SK-N-SH treated with all-trans-retinoic acid at 6 μM for 48 hours (cell line): ENCODE data around the gene SLC10A3.

Source experiments
- BACH2 ChIP-seq: fragments of 250-450 bp; sonication (Bioruptor Pico); IDR thresholded peaks from 2 replicates; pipeline ENCODE4 v1.9.0; 2021; ENCODE audit warnings: mild to moderate bottlenecking, borderline replicate concordance
- CREB5 ChIP-seq: fragments of 250-450 bp; sonication (Bioruptor Pico); IDR thresholded peaks from 2 replicates; pipeline ENCODE4 v1.5.1; 2020; ENCODE audit warnings: low read depth, mild to moderate bottlenecking, moderate library complexity
- CSDC2 ChIP-seq: fragments of 250-450 bp; sonication (Bioruptor Pico); IDR thresholded peaks from 2 replicates; pipeline ENCODE4 v1.5.0; 2020; ENCODE audit warnings: mild to moderate bottlenecking, moderate library complexity
- CSRNP3 ChIP-seq: fragments of 250-450 bp; sonication (Bioruptor Pico); IDR thresholded peaks from 2 replicates; pipeline ENCODE4 v1.5.1; 2021; ENCODE audit warnings: mild to moderate bottlenecking, moderate library complexity
- GLIS3 ChIP-seq: fragments of 250-450 bp; sonication (Bioruptor Pico); IDR thresholded peaks from 2 replicates; pipeline ENCODE4 v1.5.0; 2020; ENCODE audit warnings: mild to moderate bottlenecking, moderate library complexity
- PATZ1 ChIP-seq: fragments of 250-450 bp; sonication (Bioruptor Pico); IDR thresholded peaks from 2 replicates; pipeline ENCODE4 v1.8.0; 2020; ENCODE audit warnings: mild to moderate bottlenecking, moderate library complexity, borderline replicate concordance
- POU6F1 ChIP-seq: fragments of 250-450 bp; sonication (Bioruptor Pico); IDR thresholded peaks from 2 replicates; pipeline ENCODE4 v1.8.0; 2021; ENCODE audit warnings: low read depth, mild to moderate bottlenecking, moderate library complexity, borderline replicate concordance
- RARB ChIP-seq: fragments of 250-450 bp; sonication (Bioruptor Pico); IDR thresholded peaks from 2 replicates; pipeline ENCODE4 v1.8.0; 2021; ENCODE audit warnings: mild to moderate bottlenecking, moderate library complexity
- TCF4 ChIP-seq: fragments of 250-450 bp; sonication (Bioruptor Pico); IDR thresholded peaks from 2 replicates; pipeline ENCODE4 v1.8.0; 2021; ENCODE audit warnings: mild to moderate bottlenecking, moderate library complexity, borderline replicate concordance
- TOX ChIP-seq: fragments of 250-450 bp; sonication (Bioruptor Pico); IDR thresholded peaks from 2 replicates; pipeline ENCODE4 v1.8.0; 2021; ENCODE audit warnings: mild to moderate bottlenecking, moderate library complexity, borderline replicate concordance
- TSHZ2 ChIP-seq: fragments of 250-450 bp; sonication (Bioruptor Pico); IDR thresholded peaks from 2 replicates; pipeline ENCODE4 v1.5.0; 2020; ENCODE audit warnings: mild to moderate bottlenecking, moderate library complexity
- ZC3H10 ChIP-seq: fragments of 250-450 bp; sonication (Bioruptor Pico); IDR thresholded peaks from 2 replicates; pipeline ENCODE4 v1.5.1; 2021; ENCODE audit warnings: mild to moderate bottlenecking, moderate library complexity
- ZFP3 ChIP-seq: fragments of 250-450 bp; sonication (Bioruptor Pico); IDR thresholded peaks from 2 replicates; pipeline ENCODE4 v1.5.0; 2020; ENCODE audit warnings: mild to moderate bottlenecking, moderate library complexity
- ZFP30 ChIP-seq: fragments of 450-650 bp; formaldehyde crosslinking; IDR thresholded peaks from 2 replicates; pipeline ENCODE4 v1.5.0; 2022; ENCODE audit warnings: mild to moderate bottlenecking, moderate library complexity

GRCh38 chrX:154486052-154486395 lies 4.4 kb downstream of the SLC10A3 start:
- no peak for TF ChIP-seq ZFP3 (CRISPR knock-in tag)
- no peak for TF ChIP-seq CREB5 (CRISPR knock-in tag)
- TF ChIP-seq PATZ1 = no peak
- TF ChIP-seq POU6F1 (CRISPR knock-in tag) = no peak
- no peak for TF ChIP-seq GLIS3 (CRISPR knock-in tag)
- no peak for TF ChIP-seq TSHZ2 (CRISPR knock-in tag)
- no peak for TF ChIP-seq ZC3H10 (CRISPR knock-in tag)
- TF ChIP-seq ZFP30 (CRISPR knock-in tag) = no peak
- no peak for TF ChIP-seq TCF4
- no peak for TF ChIP-seq RARB (CRISPR knock-in tag)
- no peak for TF ChIP-seq BACH2 (CRISPR knock-in tag)
- TF ChIP-seq TOX (CRISPR knock-in tag) = no peak
- no peak for TF ChIP-seq CSDC2 (CRISPR knock-in tag)
- TF ChIP-seq CSRNP3 (CRISPR knock-in tag) = no peak
